ENCODE data around the gene ERAL1. TPM values are rescaled to one million over a fixed set of nuclear protein-coding genes. Genes with fewer than 3 reads are reported as not detected.
"Not testable (repeated sequence)": the region's sequence is repeated elsewhere in the genome, so short reads cannot be mapped to it uniquely, and the experiment has no call there.

Gene ERAL1
- total RNA-seq (2014; rRNA removed; shearing (Covaris generic)): 30.9 and 43.6 TPM in 2 replicates
- polyA plus RNA-seq (2014; cell fraction: nucleus; rRNA removed): 58.3 and 59.4 TPM in 2 replicates

DNA sequence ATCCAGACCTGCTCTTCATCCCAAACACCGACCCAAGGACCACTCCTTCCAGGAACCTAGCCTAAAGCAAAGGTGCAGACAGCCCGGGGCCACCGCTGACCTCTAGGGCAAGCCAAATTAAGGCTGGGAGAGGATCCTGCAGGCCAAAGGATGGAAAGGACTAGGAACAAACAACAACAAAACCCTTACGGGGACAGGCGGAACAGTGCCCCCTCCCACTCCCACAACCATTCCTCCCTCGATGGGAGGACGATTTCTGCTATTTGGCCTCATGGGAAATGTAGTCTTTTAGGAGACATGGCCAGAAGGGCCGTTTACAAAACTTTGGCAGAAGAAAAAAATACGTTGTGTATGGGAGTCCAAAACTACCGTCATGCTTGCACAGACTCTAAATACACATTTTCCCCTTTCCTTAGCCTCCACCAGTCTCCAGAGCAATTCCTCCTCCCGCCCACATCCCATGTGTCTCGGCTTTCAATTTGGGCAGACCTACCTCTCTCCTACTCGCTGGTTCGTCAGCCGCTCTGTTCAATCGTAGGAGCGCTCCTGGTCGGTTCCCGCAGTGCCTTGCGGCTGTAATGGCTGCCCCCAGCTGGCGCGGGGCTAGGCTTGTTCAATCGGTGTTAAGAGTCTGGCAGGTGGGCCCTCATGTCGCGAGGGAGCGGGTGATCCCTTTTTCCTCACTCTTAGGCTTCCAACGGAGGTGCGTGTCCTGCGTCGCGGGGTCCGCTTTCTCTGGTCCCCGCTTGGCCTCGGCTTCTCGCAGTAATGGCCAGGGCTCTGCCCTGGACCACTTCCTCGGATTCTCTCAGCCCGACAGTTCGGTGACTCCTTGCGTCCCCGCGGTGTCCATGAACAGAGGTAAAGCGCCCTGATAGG, at the start of gene ERAL1:
Gene ERAL1, plus strand, starts transcription at position 560 of the 879 bp plus-strand sequence. Its CDS starts 19 bp downstream, at position 579.
- DNase-seq (ENCODE audit: extremely low read depth, low read depth): peak; percentile 82

DNA sequence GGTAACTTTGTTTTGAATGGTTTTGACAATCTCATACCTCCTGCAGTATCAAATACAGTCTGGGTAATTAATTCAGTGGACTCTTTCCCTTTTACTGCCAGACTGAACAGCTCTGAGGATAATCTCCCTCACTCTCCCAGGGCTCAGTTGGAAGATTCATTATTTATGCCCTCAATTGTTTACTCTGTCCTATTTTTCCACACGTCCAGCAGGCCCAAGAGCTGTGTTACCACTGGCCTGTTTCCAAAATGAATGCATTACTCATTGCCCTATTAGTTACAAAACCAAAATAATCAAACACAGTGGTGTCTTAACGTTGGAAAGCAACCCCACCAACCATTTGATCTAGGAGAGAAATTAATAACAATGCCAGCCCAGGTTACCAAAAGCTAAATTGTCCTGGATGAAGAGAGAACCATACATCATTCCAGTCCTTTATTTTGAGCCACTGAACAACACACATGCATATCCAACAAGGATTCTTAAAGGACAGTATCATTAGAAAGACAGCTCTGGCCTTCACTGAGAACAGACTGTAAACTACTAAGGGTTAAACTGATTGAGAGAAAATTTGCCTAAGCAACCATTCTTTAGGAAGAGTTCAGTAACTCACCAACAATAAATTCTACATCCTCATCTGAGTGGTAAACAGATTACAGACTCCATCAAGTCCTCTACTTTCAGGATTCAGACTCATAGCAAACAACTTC, 46.7 kb upstream of the ERAL1 start:
- peak; percentile 79 for DNase-seq (ENCODE audit: extremely low read depth, low read depth)

- no peak for DNase-seq (ENCODE audit: extremely low read depth, low read depth)
Observed at GRCh38 chr17:28810437-28810836, 44.4 kb upstream of the ERAL1 start.

- DNase-seq (ENCODE audit: extremely low read depth, low read depth): peak; percentile 28
Observed at GRCh38 chr17:28811651-28812090, 43.1 kb upstream of the ERAL1 start.

DNA sequence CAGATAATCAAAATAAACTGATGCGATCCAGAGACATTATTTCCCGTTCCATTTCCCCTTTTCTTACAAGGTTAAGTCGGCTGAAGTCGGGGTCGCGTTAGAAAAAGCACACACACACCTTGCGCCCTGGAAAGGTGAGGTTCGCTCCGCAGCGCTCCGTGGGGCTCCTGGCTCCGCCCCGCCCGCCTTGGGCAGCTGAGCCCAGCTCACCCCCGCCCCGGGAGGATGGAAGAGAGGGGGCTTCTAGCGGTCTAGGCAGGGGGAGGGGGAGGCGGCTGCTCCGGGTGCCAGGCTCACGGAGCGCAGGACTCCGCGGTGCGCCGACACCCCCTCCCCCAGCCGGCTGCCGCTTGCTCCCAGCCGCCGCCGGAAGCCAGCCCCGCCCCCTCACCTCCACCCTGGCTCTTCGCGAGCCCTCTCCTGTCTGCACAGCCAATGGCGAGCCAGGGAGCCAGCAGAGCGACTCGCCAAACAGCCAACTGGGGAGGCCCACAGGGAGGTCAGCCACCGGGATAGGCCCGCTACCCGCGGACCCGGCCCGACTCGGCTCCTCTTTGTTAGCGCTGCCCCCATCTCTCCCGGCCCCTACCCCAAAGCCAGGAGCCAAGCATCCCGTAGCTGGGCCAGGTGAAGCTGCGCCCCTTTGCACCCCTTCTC, 42.6 kb upstream of the ERAL1 start:
- peak; percentile 97 for DNase-seq (ENCODE audit: extremely low read depth, low read depth)

DNA sequence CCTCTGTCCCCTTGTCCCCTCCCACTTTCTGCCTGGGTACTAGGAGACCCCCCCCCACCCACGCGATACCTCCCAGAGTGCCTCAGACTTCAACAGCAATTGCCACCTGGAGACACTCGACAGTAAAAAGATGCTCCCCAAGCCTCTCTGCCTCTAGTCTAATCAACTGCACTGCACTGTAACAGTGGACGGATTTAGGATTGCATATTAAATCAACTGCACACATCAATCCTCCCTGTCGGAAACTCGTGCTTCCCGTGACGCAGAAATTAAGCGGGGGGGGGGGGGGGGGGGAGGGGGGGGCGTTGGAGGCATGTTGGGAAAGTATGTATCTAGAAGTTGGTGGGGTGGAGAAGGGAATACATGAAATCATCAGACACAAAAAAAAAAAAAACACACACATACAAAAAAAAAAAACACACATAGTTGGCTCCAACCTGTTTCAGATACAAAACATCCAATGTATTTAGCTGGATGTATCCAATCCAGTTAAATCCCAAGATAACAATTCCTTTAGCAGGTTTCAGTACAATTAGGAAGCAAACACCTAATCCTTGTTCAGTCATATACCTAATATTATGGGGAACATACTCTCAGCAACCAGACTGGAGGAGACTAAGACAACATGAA, 42.0 kb upstream of the ERAL1 start:
- no peak for DNase-seq (ENCODE audit: extremely low read depth, low read depth)

DNA sequence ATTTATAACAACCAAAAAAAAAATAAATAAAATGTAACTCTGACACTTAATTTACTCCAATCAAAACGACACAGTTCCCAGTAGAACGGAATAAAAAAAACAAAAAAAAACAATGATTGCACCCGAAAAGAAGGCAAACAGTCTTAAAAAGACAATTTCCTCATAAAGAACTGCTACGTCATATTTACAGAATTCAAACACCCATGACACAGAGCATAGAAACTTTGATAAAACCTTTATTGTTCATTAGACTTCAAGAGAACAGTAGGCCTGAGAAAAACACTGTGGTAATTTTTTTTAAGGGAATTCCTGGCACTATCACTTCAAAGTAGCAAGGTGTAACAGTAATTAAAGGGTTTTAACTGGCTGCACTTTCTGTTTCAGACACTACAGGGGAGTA, 38.3 kb upstream of the ERAL1 start:
- no peak for DNase-seq (ENCODE audit: extremely low read depth, low read depth)

DNA sequence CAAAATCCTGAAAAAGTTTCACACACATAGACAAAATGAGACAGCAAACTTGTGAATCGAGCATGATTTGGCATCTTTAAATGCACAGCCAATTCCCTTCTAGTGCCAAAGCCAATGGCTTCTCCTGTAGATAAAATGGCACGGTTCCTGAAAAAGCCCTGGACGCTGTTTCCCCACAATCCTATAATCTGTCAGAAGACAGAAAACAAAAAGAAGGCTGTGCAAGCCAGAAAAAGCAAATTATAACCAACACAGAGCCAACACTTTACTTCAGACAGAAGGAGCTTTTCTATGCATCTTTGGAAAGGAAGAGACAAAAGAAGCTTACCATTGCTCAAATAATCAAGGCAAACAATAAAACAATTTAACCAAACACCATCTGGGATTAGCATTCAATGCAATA, 36.0 kb upstream of the ERAL1 start:
- no peak for DNase-seq (ENCODE audit: extremely low read depth, low read depth)

- DNase-seq (ENCODE audit: extremely low read depth, low read depth): no peak
Observed at GRCh38 chr17:28819582-28819981, 35.2 kb upstream of the ERAL1 start.

GRCh38 chr17:28827672-28828071, 27.1 kb upstream of the ERAL1 start:
- DNase-seq (ENCODE audit: extremely low read depth, low read depth): no peak

DNA sequence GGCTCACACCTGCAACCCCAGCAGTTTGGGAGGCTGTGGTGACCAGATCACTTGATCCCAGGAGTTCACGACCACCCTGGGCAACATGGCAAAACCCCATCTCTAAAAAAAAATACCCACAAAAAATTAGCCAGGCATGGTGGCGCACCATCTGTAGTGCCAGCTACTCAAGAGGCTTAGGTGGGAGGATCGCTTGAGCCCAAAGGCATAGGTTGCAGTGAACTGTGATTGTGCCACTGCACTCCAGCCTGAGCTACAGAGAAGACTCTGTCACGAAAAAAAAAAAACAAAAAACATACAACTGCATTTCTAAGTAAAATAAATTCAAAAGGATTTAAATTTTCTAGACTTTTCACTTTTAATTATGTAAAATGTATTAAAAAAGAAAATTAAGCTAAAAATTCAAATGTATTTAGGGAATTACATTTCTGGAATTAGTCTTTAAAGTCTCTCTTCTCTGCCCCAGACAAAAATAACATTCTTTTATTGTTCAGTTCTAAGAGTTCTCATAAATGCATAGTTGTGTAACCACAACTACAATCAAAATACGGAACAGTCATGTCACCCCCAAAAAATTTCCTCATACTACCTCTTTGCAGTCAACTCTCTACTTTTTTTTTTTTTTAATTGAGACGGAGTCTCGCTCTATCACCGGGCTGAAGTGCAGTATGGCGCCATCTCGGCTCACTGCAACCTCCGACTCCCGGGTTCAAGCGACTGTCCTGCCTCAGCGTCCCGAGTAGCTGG, 26.3 kb upstream of the ERAL1 start:
- DNase-seq (ENCODE audit: extremely low read depth, low read depth): no peak

DNA sequence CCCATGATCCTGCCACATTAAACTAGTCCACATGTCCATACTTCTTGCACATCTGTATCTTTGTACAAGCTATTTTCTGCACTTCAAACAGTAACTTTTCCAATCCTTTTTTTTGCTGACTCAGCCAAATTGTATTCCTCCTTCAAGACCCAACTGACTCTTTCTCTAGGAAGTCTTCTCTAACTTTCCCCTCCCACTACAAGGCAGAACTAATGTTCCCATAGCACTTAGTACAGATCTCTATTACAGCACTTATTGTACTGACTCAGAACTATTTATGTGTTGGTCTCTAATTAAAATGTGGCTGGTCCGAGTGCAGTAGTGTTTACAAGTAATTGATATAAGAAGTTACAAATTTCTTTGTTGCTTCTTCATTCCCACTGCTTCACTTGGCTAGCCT, 20.4 kb upstream of the ERAL1 start:
- no peak for DNase-seq (ENCODE audit: extremely low read depth, low read depth)

DNA sequence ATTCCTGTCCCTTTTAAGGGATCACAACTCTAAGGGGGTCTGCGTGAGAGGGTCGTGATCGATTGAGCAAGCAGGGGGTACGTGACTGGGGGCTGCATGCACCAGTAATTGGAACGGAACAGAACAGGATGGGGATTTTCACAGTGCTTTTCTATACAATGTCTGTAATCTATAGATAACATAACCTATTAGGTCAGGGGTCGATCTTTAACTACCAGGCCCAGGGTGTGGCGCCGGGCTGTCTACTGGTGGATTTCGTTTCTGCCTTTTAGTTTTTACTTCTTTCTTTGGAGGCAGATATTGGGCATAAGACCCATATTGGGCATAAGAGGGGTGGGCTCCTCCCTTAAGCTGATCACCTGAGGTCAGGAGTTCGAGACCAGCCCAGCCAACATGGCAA, 18.3 kb upstream of the ERAL1 start:
- not testable (repeated sequence) for DNase-seq (ENCODE audit: extremely low read depth, low read depth)

- DNase-seq (ENCODE audit: extremely low read depth, low read depth): no peak
Observed at GRCh38 chr17:28839221-28839620, 15.6 kb upstream of the ERAL1 start.

GRCh38 chr17:28841901-28842281, 12.9 kb upstream of the ERAL1 start:
- no peak for DNase-seq (ENCODE audit: extremely low read depth, low read depth)

DNA sequence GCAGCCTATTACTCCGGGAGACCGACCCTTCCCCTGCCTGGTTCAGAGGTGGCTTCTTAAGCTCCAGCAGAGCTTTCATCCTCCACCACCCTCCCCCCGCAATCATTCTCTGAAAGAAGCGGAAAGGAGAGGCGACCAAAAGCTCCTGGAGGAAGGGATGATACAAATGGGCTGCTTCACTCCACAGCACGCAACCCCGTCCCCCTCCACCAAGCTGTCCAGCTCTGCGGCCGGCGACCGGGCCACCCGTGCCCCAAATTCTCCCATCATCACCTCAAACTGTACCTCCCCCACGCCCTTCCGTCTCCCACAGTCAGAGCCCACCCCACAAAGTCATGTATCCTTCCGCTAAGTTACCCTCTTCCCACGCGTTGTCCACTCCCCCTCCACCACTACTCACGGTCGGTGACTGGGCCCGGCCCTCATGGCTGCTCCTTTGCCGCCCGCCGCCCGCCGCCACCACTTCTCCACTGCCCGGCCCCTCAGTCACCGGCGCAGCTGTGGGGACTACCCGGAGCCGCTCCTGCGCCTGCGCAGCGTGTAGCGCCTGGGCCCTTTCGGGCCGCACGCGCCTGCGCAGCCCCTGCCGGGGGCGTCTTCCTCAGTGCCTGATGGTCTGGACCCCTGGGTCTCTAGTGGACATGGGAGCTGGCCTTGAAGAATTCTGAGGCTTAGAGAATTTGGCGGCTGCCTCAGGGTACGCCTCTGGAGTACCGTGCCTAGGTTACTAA, 12.4 kb upstream of the ERAL1 start, which contains the start of gene FAM222B:
Gene FAM222B, minus strand, starts transcription at position 509 of the 731 bp plus-strand sequence. CDS start 76,123 bp downstream, outside the sequence.
- peak; percentile 78 for DNase-seq (ENCODE audit: extremely low read depth, low read depth)

DNA sequence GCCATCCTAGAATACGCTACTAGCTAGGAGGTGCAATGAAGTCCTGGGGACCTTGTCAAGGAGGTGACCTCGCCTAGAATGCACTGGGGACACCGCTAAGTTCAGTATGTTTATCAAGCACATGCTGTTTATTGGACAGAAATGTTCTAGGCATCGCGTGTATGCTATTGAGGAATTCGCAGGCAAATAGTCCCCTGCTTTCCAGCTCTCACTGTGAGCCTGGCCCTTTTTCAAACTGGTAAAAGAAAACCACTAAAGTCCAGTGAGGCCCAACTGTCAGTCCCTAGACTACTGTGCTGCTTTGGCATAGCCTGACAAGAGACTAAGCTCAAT, 11.0 kb upstream of the ERAL1 start:
- DNase-seq (ENCODE audit: extremely low read depth, low read depth): no peak

DNA sequence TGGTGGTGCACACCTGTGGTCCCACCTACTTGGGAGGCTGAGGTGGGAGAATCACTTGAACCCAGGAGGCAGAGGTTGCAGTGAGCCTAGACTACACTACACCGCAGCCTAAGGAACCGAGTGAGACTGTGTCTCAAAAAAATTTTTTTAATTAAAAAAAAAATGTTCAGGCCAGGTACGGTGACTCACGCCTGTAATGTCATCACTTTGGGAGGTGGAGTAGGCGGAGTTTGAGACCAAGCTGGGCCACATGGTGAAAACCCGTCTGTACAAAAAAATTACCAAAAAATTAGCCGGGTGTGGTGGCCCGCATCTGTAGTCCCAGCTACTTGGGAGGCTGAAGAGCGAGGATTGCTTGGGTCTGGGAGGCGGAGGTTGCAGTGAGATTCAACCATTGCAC, 8.6 kb upstream of the ERAL1 start:
- no peak for DNase-seq (ENCODE audit: extremely low read depth, low read depth)

DNA sequence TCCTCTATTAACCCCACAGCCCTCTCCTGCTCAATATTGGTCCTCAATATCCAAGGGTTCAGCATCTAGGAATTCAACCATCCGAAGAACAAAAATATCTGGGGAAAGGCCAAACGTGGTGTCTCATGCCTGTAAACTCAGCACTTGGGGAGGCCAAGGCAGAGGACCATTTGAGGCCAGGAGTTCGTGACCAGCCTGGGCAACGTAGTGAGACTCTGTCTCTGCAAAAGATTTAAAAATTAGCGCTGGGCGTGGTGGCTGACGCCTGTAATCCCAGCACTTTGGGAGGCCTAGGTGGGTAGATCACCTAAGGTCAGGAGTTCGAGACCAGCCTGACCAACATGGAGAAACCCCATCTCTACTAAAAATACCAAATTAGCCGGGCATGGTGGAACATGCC, 8.1 kb upstream of the ERAL1 start:
- DNase-seq (ENCODE audit: extremely low read depth, low read depth): not testable (repeated sequence)
